Heart right ventricle (tissue), 16 donors: ENCODE data around the gene COL6A3. TPM values are rescaled to one million over a fixed set of nuclear protein-coding genes. Genes with fewer than 3 reads are reported as not detected.
"Not testable (repeated sequence)": the region's sequence is repeated elsewhere in the genome, so short reads cannot be mapped to it uniquely, and the experiment has no call there.

Source experiments
- ATAC-seq, 8 donors: fragments of 200-7000 bp; cut with Tn5 transposase; one replicate each; pipeline ENCODE4 v1.9.1; 2020; ENCODE audit warnings: mild to moderate bottlenecking in 8 of 8, moderate library complexity in 8 of 8, moderate number of reproducible peaks in 1 of 8
- DNase-seq, 2 donors: peaks; one replicate each; pipeline ENCODE4 v3.0.0-alpha.2; 2020
- H3K27ac ChIP-seq, 10 donors: fragments of 200-600 bp; sonication (generic) in 2 of 10; one replicate each; pipeline versions ENCODE4 v1.5.0 to v1.8.0; 2020 to 2022; ENCODE audit warnings: mild to moderate bottlenecking in 3 of 10
- H3K27me3 ChIP-seq, 7 donors: fragments of 200-600 bp; one replicate each; pipeline ENCODE4 v1.8.0; 2021 to 2022; ENCODE audit warnings: mild to moderate bottlenecking in 2 of 7
- H3K36me3 ChIP-seq, 9 donors: fragments of 200-600 bp; sonication (generic) in 1 of 9; one replicate each; pipeline versions ENCODE4 v1.5.0 to v1.8.0; 2020 to 2022; ENCODE audit warnings: mild to moderate bottlenecking in 2 of 9
- H3K4me1 ChIP-seq, 9 donors: fragments of 200-600 bp; sonication (generic) in 1 of 9; one replicate each; pipeline versions ENCODE4 v1.5.0 to v1.8.0; 2020 to 2022; ENCODE audit warnings: mild to moderate bottlenecking in 4 of 9
- H3K4me3 ChIP-seq, 10 donors: fragments of 200-600 bp; sonication (generic) in 2 of 10; one replicate each; pipeline versions ENCODE4 v1.5.0 to v1.8.0; 2020 to 2022; ENCODE audit warnings: mild to moderate bottlenecking in 7 of 10, moderate library complexity in 2 of 10
- H3K9me3 ChIP-seq, 11 donors: fragments of 200-600 bp in 10 of 11; sonication (generic) in 2 of 11; one replicate each; pipeline versions ENCODE4 v1.5.0 to v1.8.0; 2013 to 2022; ENCODE audit warnings: mild to moderate bottlenecking in 2 of 11, control low read depth in 1 of 11, moderate library complexity in 1 of 11
- CTCF ChIP-seq, 9 donors: fragments of 200-600 bp; sonication (generic) in 2 of 9; IDR thresholded peaks; one replicate each; pipeline versions ENCODE4 v1.5.0 to v1.8.0; 2021 to 2022; ENCODE audit warnings: antibody characterized with exemption in 9 of 9, mild to moderate bottlenecking in 5 of 9, moderate library complexity in 1 of 9
- WGBS, 2 donors: extraction: QIAGEN DNeasy Blood & Tissue Kit; methylation state at CpG; one replicate each; pipeline ENCODE4 v1.1.7; 2013; ENCODE audit warnings: inconsistent platforms in 1 of 2; 5-methylcytosine and 5-hydroxymethylcytosine counted together
- intact Hi-C, 10 donors: fragments of 100-400 bp; cut with DNase I; formaldehyde crosslinking; loops; one replicate each; pipeline versions ENCODE4 v1.11.1 to v1.14.2; 2022
- polyA plus RNA-seq, 2 donors: library from polyadenylated mRNA; stranded (reverse); fragments of 200-250 nt; gene quantifications; one replicate each; pipeline ENCODE4 v1.2.3, GENCODE V29; 2013
- total RNA-seq, 10 donors: library from RNA; stranded (reverse); fragmentation: NEBNext Ultra II Directional in 3 of 10; extraction: Animal tissue kit (Norgen Biotek cat#: 25700) in 3 of 10; gene quantifications; one replicate each; pipeline versions ENCODE4 v1.2.1 to v1.2.4, GENCODE V29; 2021 to 2023
- donor health status: Arrhythmogenic right ventricular cardiomyopathy.
- donor health status: ischemic (EF 13 %, LVEDD 7.1; RV severe dilation, severe dysfunction).
- donor health status: healthy with polysubstance abuse.
- donor health status: DM: no; HTN: yes; CAD: no.
- donor health status: DM: no; HTN: no; CAD: no.
- donor health status: ischemic (EF 25% LVEDD 6.9; RV normal size, moderate dysfunction).
- donor health status: ischemic (EF 25% LVEDD 5.7; RV mildly dilated, moderate dysfunction).
- donor health status: healthy.
- donor health status: DM: yes; HTN: yes; CAD: no.
- donor health status: Ischemic cardiomyopathy.
- donor health status: ischemic (EF 35%, LVEDD 5.7; RV mildly dilated, moderate dysfunction).
- donor health status: nonischemic (EF 11% LVEDD 7.7; RV severe dilation, severe dysfunction).
- donor health status: DM: yes; HTN: yes; CAD: no.
- donor health status: PGD.
- donor health status: ischemic (EF 29% LVEDD 5.4; RV normal size, mild dysfunction).
- donor health status: nonischemic (EF 23%, LVEDD 6.1; RV moderate dilation, normal function).

Gene COL6A3
- total and polyA plus RNA-seq, 12 donors = 27.7 to 222 (median 47.5) TPM

DNA sequence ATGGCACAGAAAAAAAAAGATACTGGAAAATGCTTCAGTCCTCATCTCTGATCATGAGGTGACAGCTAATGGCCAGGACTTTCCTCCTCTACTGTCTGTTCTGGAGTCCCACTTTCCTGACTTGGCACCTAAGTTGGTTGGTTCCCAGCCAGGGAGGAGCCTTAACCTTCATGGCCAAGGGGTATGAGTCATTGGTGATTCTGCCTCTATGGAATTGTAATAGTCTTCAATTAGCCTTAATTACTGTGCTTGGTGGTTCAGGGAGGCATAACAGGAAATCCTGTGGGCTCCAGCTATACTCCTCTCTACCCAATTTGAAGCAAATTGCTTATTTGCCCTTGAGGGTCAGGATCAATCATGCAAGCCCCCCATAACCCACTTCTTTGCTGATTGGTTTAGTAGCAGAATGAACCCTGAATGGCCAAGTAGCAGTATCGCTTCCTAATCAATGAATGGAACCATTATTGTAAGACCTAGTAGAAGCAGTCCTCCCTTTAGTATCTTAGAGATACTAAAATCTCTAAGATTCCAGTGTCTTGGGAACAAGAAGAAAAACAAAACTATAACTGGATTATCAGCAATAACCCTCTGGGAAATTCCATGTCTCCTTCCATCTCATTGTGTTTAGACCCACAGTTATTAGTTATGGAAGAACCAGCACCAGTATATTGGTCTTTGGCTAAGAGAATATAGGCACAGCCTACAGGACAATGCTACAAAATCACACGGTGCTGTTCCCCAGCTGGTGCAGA is 109.0 kb downstream of the COL6A3 start:
- DNase-seq (no peak), ATAC-seq (peak in 1 of 8 donors; percentile 39)
- H3K4me3 ChIP-seq = no peak overlapping the region
- no peak overlapping the region for H3K27ac ChIP-seq
- H3K4me1 ChIP-seq = peaks cover 0 to 18% (median 14%) of the 10 kb centered on the region in 9 donors
- H3K27me3 ChIP-seq = no peaks in the 10 kb centered on the region
- TF ChIP-seq CTCF (IDR thresholded peaks at IDR 0.05) = no peak
- H3K36me3 ChIP-seq = no peaks in the 10 kb centered on the region
- H3K9me3 ChIP-seq = peaks cover 0 to 25% (median 0%) of the 10 kb centered on the region in 11 donors
- WGBS, 2 donors = 75 to 96% methylated on average over 2 of the region's 2 CpGs
- intact Hi-C loops = no loop called here

DNA sequence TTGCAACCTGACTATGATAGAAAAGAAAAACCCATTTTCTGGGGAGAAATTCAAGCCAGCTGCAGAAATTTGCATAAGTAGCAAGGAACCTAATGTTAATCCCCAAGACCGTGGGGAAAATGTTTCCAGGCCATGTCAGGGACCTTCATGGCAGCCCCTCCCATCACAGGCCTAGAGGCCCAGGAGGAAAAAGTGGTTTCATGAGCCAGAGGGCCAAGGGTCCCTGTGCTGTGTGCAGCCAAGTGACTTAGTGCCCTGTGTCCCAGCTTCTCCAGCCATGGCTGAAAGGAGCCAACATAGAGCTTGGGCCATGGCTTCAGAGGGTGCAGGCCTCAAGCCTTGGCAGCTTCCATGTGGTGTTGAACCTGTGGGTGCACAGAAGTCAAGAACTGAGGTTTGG is 110.7 kb downstream of the COL6A3 start:
- H3K27ac ChIP-seq, intact Hi-C loops, H3K4me3 ChIP-seq, ATAC-seq, H3K27me3 ChIP-seq, H3K36me3 ChIP-seq, DNase-seq: not testable (repeated sequence)
- Histone ChIP-seq H3K9me3 (peaks cover 0 to 25% (median 0%) of the 10 kb centered on the region in 11 donors), H3K4me1 (peaks cover 0 to 17% (median 7%) of the 10 kb centered on the region in 9 donors)
- WGBS, 2 donors = 46 to 96% methylated on average over 1 of the region's 1 CpG

DNA sequence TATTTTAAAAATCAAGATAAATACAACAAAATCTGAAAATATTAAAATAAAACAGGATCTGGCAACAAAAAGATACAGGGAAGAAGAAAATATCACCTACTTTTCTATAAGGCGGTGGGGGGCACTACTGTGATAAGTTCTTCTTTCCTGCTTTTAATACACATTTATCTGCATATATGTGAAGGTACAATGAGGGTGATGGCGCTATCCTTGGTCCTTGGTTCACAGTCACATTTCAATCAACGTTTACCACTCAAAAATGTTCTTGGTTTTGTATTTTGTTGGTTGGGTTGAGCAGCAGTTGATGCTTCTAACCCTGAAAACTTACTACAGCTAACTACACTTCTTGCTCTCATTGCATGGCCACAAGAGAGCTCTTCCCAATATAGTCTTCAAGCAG is 112.4 kb downstream of the COL6A3 start:
- TF ChIP-seq CTCF (IDR thresholded peaks at IDR 0.05) = no peak
- Histone ChIP-seq H3K9me3 (peaks cover 0 to 25% (median 0%) of the 10 kb centered on the region in 11 donors), H3K27ac (no peak overlapping the region), H3K4me1 (peaks cover 0 to 32% (median 8%) of the 10 kb centered on the region in 9 donors), H3K27me3 (no peaks in the 10 kb centered on the region), H3K36me3 (no peaks in the 10 kb centered on the region), H3K4me3 (no peak overlapping the region)
- 91 to 95% methylated on average over 3 of the region's 3 CpGs for WGBS, 2 donors
- DNase-seq (no peak), ATAC-seq (no peak)
- intact Hi-C loops = no loop called here

GRCh38 chr2:237300739-237301138 is 113.2 kb downstream of the COL6A3 start:
- Histone ChIP-seq H3K36me3 (no peaks in the 10 kb centered on the region), H3K27ac (peak overlapping the region in 4 of 10 donors; percentile 1 to 44 (median 21)), H3K9me3 (peaks cover 0 to 25% (median 0%) of the 10 kb centered on the region in 11 donors), H3K4me3 (no peak overlapping the region), H3K4me1 (peaks cover 0 to 30% (median 8%) of the 10 kb centered on the region in 9 donors), H3K27me3 (no peaks in the 10 kb centered on the region)
- ATAC-seq = peak in 1 of 8 donors; percentile 15
- no peak for TF ChIP-seq CTCF (IDR thresholded peaks at IDR 0.05)
- intact Hi-C loops = no loop called here
- no peak for DNase-seq
- WGBS, 2 donors = 64 to 77% methylated on average over 5 of the region's 5 CpGs

DNA sequence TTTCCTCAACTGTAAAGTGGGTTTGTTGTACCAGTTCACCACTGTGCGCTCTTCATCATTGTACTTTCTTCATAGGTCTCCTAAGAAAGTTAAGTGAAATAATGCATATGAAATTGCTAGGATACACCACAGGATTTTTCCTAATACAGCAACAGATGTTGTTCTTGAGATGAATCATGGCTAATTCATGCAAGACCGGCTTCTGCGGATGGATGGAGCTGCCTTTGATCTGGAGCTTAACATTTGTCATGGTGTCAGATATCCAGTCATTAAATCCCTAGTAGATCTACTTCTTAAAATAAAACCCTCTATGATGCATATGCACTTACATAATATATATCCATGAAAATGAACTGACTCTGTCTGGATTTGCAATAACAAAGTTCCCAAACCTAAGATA is 114.1 kb downstream of the COL6A3 start:
- H3K36me3 ChIP-seq = no peaks in the 10 kb centered on the region
- H3K9me3 ChIP-seq = peaks cover 0 to 26% (median 0%) of the 10 kb centered on the region in 11 donors
- H3K4me1 ChIP-seq = peaks cover 0 to 30% (median 8%) of the 10 kb centered on the region in 9 donors
- no peak overlapping the region for H3K4me3 ChIP-seq
- whole genome bisulfite sequencing, 2 donors = 78 to 83% methylated on average over 3 of the region's 3 CpGs
- ATAC-seq (no peak), DNase-seq (no peak)
- no peaks in the 10 kb centered on the region for H3K27me3 ChIP-seq
- intact Hi-C loops = no loop called here
- TF ChIP-seq CTCF (IDR thresholded peaks at IDR 0.05) = no peak
- H3K27ac ChIP-seq = peak overlapping the region in 3 of 10 donors; percentile 1 to 31 (median 5)
